Activated T-cell treated with anti-CD3 and anti-CD28 coated beads, Interleukin-2, amount 50 U/mL, for 24 hours (primary cell): ENCODE results near the gene JPH3.

Source experiments
- DNase-seq: peaks from one replicate; pipeline ENCODE4 v3.0.0-alpha.2; 2020
- H3K27ac Mint-ChIP-seq: 2 replicates; pipeline ENCODE4 v1.8.0; 2020; ENCODE audit warnings: mild to moderate bottlenecking, mixed read lengths
- H3K27me3 Mint-ChIP-seq: 2 replicates; pipeline ENCODE4 v1.8.0; 2020; ENCODE audit warnings: mixed read lengths
- H3K36me3 Mint-ChIP-seq: 2 replicates; pipeline ENCODE4 v1.8.0; 2020; ENCODE audit warnings: low read depth, mixed read lengths
- H3K4me1 Mint-ChIP-seq: 2 replicates; pipeline ENCODE4 v1.8.0; 2020; ENCODE audit warnings: low read depth, mixed read lengths
- H3K4me3 Mint-ChIP-seq: 2 replicates; pipeline ENCODE4 v1.8.0; 2020; ENCODE audit warnings: mild to moderate bottlenecking, moderate library complexity, mixed read lengths
- H3K9me3 Mint-ChIP-seq: 2 replicates; pipeline ENCODE4 v1.8.0; 2020; ENCODE audit warnings: mixed read lengths

The JPH3 gene

DNA sequence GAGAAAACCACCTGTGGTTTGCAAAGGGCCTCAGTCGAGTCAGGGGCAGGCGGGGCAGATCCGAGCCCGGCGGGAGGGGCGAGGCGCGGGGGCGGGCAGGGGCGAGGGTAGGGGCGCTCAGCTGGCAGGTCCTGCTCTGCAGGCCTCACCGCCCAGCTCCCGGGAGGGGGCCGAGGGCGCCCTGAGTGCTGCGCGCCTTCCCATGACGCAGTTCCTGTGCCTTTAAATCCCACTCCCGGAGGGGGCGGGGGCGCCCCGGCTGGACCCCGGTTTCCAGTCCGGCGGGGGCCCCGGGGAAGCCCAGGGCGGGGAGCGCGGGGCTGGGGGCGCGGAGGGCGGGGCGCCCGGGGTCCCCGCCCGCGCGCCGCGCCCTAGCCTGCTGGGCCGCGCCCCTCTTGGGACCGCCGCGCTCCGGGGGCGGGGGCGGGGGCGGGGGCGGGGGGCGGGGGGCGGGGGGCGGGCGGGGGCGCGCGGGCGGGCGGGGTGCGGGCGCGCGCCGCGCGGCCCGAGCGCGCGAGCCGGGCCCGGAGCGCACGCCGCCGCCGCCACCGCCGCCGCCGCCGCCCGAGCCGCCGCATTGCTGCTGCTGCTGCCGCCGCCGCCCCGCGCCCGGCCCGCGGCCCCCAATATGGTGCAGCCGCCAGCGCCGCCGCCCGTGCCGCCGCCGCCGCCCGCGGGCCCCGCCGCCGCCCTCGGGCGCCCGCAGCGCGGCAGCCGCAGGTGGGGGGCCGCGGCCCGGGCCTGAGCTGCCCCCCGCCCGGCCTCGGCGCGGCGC, at the start of gene JPH3:
TSS of gene JPH3 (plus strand) at position 508 of the 775 bp plus-strand sequence. CDS start 639 bp downstream, outside the sequence.
- H3K36me3 Mint-ChIP-seq = no peaks in the 10 kb centered on the region
- peaks cover 71% of the 10 kb centered on the region for H3K27me3 Mint-ChIP-seq
- peaks cover 12% of the 10 kb centered on the region for H3K4me1 Mint-ChIP-seq
- H3K27ac Mint-ChIP-seq = no peak within 1 kb of the TSS
- peak within 1 kb of the TSS; percentile 68 for H3K4me3 Mint-ChIP-seq
- H3K9me3 Mint-ChIP-seq = peaks cover 3% of the 10 kb centered on the region
- DNase-seq = no peak

DNA sequence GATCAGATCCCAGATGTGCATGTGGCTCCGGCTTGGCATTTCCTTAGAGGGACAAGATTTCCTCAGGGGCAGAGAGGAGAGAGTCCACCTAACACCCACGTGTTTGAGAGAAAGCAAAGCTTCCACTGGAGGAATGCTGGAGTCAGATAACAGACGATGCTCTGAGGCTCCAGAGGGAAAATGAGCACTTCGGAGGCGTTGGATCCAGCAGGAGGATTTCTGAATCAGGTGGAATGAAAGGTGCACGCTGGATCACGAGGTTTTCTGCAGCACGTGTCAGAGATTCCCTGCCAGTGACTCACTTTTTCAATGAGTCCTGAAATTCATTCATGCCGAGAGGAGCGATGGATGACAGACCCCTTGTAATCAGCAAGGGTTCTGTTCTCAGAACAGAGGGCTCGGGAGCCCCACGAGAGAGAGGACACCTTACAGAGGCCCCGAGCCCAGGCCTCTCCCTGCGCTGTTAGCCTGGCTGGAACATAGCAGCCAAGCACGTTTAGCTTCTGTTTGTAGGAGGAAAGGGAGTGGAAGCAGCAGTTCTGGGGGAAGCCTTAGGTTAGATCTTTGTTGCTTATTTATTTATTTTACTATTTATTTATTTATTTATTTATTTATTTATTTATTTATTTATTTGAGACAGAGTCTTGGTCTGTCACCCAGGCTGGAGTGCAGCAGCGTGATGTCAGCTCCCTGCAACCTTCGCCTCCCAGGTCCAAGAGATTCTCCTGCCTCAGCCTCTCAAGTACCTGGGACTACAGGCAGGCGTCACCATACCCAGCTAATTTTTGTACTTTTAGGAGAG, 49.3 kb upstream of the JPH3 start:
- Mint-ChIP-seq H3K36me3 (no peaks in the 10 kb centered on the region), H3K9me3 (no peaks in the 10 kb centered on the region), H3K4me1 (no peaks in the 10 kb centered on the region), H3K4me3 (no peak overlapping the region), H3K27ac (no peak overlapping the region), H3K27me3 (peaks cover 14% of the 10 kb centered on the region)
- no peak for DNase-seq

DNA sequence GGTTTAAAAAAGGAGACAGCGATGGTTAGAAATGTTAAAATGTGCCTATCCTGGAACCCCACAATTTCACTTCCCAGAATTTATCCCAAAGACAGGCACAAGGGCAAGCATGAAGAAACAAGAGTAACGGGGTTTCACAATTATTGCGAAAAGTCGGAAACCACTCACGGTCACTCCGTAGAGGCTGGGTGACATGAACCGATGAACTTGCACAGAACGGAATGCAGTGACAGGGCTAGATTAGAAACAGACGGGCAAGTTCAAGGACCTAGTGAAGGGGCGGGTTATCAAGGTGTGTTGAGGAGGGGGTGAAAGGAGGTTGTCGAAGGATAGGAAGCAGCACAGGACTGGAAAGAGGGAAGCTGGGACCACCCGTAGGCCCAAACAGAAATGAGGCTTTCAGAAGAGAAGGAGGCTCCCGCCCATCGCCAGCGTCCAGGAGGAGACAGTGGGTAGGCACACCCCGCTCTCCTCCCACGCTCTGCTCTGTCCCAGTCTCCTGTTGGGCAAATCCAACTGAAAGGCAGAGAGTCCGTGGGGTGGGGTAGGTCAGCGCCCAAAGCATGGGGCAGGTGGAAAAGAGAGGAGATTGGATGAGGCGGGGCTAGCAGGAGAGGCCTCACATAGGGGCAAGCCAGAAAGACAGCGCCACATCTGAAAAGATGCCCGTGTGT, 47.4 kb upstream of the JPH3 start:
- Mint-ChIP-seq H3K4me1 (no peaks in the 10 kb centered on the region), H3K36me3 (no peaks in the 10 kb centered on the region), H3K4me3 (no peak overlapping the region), H3K9me3 (no peaks in the 10 kb centered on the region), H3K27ac (no peak overlapping the region), H3K27me3 (peaks cover 11% of the 10 kb centered on the region)
- DNase-seq = no peak

DNA sequence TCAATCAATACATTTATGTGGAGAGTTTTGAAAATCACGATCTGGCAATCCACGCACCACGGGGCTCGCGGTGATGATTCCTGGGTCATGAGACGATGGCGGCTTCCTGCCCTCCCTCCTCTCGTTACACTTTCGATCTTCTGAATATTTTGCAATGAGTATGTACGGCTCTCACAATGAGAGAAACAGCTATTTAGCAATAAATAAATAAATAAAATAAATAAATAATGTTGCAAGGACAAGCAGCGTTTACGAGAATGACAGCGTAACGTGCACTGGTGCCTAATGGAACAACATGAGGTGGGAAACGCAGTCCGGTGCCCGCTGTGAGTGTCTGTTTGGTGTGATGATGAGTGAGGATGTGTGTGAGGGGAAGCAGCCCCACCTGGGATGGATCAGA, 46.7 kb upstream of the JPH3 start:
- H3K36me3 Mint-ChIP-seq = no peaks in the 10 kb centered on the region
- peaks cover 9% of the 10 kb centered on the region for H3K27me3 Mint-ChIP-seq
- H3K9me3 Mint-ChIP-seq = no peaks in the 10 kb centered on the region
- no peak overlapping the region for H3K27ac Mint-ChIP-seq
- H3K4me1 Mint-ChIP-seq = no peaks in the 10 kb centered on the region
- no peak overlapping the region for H3K4me3 Mint-ChIP-seq
- no peak for DNase-seq

DNA sequence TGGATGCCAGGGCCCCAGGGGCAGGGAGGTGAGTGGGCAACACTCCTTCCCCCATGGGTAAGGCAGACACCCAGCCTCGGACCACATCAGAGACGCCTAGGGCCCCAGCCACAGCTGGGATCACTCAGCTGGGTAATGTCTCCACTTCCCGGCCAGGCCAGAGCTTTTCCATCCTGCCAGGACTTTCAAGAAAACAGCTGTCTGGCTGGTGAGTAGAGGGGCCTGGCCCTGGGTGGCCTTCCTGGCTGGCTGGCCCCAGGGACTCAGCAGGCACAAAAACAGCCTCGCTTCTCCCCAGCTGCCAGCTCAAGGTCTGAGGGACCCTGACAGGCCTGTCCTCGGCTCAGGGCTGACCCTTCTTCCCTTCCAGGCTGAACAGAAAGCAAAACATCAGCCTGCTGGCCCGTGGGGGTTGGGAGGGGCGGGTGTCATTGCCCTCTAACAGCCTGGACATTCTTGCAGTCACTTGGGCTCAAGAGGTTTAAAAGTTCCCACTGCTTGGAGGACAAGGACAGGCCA, 45.3 kb upstream of the JPH3 start:
- Mint-ChIP-seq H3K27ac (no peak overlapping the region), H3K36me3 (no peaks in the 10 kb centered on the region), H3K27me3 (peaks cover 9% of the 10 kb centered on the region), H3K9me3 (no peaks in the 10 kb centered on the region), H3K4me1 (no peaks in the 10 kb centered on the region), H3K4me3 (no peak overlapping the region)
- no peak for DNase-seq

DNA sequence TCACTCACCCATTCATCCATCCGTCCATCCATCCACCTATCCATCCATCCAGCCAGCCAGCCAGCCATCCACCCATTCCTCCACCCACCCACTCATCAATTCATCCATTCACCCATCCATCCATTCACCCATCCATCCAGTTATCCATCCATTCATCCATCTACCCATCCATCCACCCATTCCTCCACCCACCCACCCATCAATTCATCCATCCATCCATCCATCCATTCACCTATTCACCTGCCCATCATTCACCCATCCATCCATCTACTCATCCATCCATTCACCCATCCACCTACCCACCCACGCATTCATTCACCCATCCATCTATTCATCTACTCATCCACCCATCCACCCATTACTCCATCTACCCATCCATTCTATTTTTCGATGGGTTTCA, 43.6 kb upstream of the JPH3 start:
- Mint-ChIP-seq H3K27me3 (peaks cover 9% of the 10 kb centered on the region), H3K4me1 (no peaks in the 10 kb centered on the region), H3K4me3 (no peak overlapping the region), H3K9me3 (peaks cover 2% of the 10 kb centered on the region), H3K36me3 (no peaks in the 10 kb centered on the region), H3K27ac (no peak overlapping the region)
- DNase-seq = no peak

DNA sequence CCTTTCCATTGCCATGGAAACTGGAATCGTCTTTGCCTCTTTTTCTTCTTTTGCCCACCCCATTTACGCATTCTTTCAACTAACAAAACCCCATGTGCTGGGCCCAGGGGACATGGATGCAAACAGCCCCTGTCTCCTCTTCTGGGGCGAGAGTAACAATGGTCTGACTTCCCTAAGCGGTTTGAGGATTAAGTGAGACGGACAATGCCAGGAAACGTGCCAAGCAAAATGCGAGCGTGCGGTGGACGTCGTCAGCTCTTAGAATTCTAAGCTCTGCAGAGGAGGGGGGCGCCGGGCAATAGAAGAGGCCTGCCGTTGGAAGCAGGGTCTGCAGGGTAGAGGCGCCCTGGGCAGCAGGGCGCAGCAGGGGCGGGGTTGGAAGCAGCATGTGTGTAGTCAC, 42.4 kb upstream of the JPH3 start:
- Mint-ChIP-seq H3K27me3 (peaks cover 9% of the 10 kb centered on the region), H3K9me3 (peaks cover 9% of the 10 kb centered on the region), H3K4me1 (no peaks in the 10 kb centered on the region), H3K36me3 (no peaks in the 10 kb centered on the region), H3K27ac (no peak overlapping the region), H3K4me3 (no peak overlapping the region)
- no peak for DNase-seq

DNA sequence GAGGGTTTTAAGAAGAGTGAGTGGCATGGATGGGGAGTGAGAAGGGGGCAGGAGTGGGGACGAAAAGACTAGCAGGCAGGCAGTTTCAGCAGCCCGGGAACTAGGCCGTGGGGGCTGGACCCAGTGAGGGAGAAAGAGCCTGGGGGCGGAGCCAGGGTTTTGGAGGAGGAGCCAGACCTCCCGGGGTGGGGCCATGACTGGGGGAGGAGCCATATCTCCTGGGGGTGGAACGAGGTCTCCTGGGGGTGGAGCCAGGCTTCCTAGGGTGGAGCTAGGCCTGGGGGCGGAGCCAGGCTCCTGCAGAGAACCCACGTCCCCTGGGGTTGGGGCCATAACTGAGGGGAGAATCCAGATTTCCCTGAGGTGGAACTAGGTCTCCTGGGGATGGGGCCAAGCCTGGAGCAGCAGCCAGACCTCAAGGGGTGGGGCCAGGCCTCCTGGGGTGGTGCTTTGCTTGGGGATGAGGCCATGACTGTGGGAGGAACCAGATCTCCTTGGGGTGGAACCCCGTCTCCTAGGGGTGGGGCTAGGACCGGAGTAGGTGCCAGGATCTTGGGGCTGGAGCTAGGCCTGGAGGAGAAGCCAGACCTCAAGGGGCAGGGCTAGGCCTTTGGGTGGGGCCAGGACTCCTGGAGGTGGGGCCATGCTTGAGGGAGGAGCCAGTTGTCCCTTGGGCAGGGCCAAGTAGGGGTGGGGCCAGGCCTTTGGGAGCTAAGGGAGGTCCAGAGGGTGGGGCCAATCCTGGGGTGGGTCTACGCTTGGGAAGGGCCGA, 41.7 kb upstream of the JPH3 start:
- DNase-seq = peak; percentile 48
- Mint-ChIP-seq H3K36me3 (no peaks in the 10 kb centered on the region), H3K4me3 (no peak overlapping the region), H3K27ac (no peak overlapping the region), H3K9me3 (peaks cover 9% of the 10 kb centered on the region), H3K27me3 (peaks cover 9% of the 10 kb centered on the region), H3K4me1 (no peaks in the 10 kb centered on the region)

DNA sequence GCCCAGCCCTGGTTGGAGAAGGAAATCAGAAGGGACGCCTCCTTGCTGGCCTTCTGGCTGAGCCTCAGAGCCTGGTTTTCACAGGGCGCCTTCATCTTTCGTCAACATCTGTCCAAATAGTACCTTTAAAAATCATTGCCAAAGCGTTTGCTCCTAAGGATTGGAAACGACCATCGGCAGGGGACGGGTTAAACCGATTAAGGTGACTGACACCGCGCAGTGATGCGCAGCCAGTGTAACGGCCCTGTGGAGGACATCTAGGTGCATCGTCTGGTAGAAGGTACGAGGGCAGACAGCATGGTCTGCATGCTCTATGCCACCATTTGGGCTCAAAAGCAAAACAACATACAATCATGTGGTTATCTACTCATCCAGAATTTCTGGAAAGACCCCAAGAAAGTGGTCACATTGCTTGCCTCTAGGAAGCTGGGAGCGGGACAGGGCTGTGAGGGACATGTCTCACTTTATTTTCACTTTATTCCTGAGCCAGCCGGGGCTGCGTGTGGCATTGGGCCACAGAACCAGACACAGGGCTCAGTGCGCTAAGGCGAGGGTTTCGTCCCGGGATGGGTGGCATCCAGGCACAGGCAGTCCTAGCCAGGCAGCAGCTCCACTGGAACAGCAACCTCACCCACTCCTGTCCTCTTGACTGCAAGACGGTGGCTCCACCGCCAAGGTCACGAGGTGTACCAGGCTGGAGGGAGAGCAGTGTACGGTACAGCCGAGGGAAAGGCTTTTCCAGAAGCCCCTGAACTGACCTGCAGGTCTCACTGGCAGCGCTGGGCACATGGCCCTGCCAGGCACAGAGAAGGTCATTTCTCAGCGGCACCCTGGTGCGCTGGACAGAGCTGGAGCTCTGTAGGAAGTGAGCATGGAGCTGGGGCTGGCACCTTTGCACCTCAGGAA, 40.9 kb upstream of the JPH3 start:
- H3K36me3 Mint-ChIP-seq = no peaks in the 10 kb centered on the region
- H3K27ac Mint-ChIP-seq = no peak overlapping the region
- no peaks in the 10 kb centered on the region for H3K4me1 Mint-ChIP-seq
- no peak for DNase-seq
- peaks cover 9% of the 10 kb centered on the region for H3K9me3 Mint-ChIP-seq
- H3K4me3 Mint-ChIP-seq = no peak overlapping the region
- peaks cover 9% of the 10 kb centered on the region for H3K27me3 Mint-ChIP-seq

DNA sequence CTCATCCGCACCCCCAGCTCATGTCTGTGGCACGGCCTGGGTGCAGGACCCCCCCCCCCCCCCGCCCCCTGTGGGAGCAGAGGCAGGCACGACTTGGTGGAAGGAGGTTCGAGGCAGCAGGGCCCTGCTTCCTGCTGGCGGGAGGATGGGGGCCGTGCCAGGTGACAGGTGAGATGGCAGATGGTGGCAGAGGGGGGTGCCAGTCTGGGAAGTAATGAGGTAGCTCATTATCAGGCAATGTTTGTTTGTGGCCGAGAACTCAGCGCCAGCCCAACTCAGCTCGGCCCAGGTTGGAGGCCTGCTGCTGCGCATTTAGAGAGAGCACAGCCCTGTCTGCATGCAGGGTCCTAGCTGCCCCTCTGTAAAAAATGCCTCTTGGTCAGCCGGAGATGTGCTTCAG, 40.1 kb upstream of the JPH3 start:
- Mint-ChIP-seq H3K27me3 (peaks cover 9% of the 10 kb centered on the region), H3K4me3 (no peak overlapping the region), H3K27ac (no peak overlapping the region), H3K36me3 (no peaks in the 10 kb centered on the region), H3K4me1 (no peaks in the 10 kb centered on the region), H3K9me3 (peaks cover 9% of the 10 kb centered on the region)
- DNase-seq = no peak

DNA sequence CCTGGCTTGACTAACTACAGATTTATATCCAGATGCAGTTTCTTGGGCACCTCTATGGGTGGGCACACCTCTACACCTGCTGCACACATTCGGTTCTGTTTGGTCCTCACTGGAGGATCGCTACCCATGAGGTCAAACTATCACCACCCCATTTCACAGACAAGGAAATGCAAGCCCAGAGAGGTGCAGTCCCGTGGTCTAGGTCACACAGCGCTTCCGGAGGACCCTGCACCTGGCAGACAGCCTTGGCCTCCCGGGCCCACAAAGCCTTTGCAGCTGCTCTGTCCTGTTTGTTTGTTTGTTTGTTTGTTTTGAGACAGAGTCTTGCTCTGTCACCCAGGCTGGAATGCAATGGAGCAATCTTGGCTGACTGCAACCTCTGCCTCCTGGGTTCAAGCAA, 39.3 kb upstream of the JPH3 start:
- Mint-ChIP-seq H3K27me3 (peaks cover 9% of the 10 kb centered on the region), H3K36me3 (no peaks in the 10 kb centered on the region), H3K4me3 (no peak overlapping the region), H3K9me3 (peaks cover 9% of the 10 kb centered on the region), H3K4me1 (no peaks in the 10 kb centered on the region), H3K27ac (no peak overlapping the region)
- no peak for DNase-seq

DNA sequence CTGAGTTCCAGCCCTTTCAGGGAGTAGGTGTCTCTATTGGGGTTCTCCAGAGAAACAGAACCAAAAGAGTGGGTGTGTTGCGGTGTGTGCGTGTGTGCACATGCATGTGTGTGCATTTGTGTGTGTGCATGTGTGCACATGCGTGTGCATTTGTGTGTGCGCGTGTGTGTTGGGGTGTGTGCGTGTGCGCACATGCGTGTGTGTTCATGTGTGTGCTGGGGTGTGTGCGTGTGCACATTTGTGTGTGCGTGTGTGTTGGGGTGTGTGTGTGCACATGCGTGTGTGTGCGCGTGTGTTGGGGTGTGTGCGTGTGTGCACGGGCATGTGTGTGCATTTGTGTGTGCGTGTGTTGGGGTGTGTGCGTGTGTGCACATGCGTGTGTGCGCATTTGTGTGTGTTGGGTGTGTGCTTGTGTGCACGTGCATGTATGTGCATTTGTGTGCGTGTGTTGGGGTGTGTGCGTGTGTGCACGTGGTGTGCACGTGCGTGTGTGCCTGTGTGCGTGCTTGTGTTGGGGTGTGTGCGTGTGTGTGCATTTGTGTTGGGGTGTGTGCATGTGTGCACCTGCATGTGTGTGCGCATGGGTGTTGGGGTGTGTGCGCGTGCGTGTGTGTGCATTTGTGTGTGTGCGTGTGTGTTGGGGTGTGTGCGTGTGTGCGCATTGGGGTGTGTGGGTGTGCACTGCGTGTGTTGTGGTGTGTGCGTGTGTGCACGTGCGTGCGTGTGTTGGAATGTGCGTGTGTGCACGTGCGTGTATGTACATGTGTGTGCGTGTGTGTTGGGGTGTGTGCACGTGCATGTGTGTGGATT, 38.4 kb upstream of the JPH3 start:
- Mint-ChIP-seq H3K9me3 (peaks cover 9% of the 10 kb centered on the region), H3K4me1 (no peaks in the 10 kb centered on the region), H3K27ac (peak overlapping the region; percentile 47), H3K27me3 (peaks cover under 1% of the 10 kb centered on the region), H3K4me3 (no peak overlapping the region), H3K36me3 (no peaks in the 10 kb centered on the region)
- no peak for DNase-seq

DNA sequence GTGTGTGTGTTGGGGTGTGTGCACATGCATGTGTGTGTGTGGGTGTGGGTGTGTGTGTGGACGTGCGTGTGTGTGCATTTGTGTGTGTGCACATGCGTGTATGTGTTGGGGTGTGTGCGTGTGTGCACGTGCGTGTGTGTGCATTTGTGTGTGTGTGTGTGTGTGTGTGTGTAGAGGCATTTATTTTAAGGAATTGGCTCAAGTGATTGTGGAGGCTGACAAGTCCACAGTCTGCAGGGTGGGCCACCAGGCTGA, 37.9 kb upstream of the JPH3 start:
- H3K27ac Mint-ChIP-seq = no peak overlapping the region
- peaks cover 9% of the 10 kb centered on the region for H3K9me3 Mint-ChIP-seq
- no peak for DNase-seq
- H3K4me3 Mint-ChIP-seq = no peak overlapping the region
- H3K4me1 Mint-ChIP-seq = no peaks in the 10 kb centered on the region
- H3K36me3 Mint-ChIP-seq = no peaks in the 10 kb centered on the region
- peaks cover 4% of the 10 kb centered on the region for H3K27me3 Mint-ChIP-seq
